GM15510 (cell line): Measurements from ENCODE around the gene BGLAP.
A peak's percentile ranks its signal among the peaks of the same experiment; 100 is the strongest.

Experiments used
- POLR2A ChIP-seq: IDR thresholded peaks from 3 replicates; pipeline ENCODE4 v1.6.1; 2011; ENCODE audit warnings: borderline replicate concordance; ENCODE audit not compliant: insufficient read length; ENCODE audit errors: extremely low read depth

BGLAP gene

DNA sequence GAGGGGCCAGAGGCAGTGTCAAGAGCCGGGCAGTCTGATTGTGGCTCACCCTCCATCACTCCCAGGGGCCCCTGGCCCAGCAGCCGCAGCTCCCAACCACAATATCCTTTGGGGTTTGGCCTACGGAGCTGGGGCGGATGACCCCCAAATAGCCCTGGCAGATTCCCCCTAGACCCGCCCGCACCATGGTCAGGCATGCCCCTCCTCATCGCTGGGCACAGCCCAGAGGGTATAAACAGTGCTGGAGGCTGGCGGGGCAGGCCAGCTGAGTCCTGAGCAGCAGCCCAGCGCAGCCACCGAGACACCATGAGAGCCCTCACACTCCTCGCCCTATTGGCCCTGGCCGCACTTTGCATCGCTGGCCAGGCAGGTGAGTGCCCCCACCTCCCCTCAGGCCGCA is at the start of gene BGLAP:
BGLAP (plus strand) TSS at position 259 of the 400 bp plus-strand sequence; CDS start at position 307, 48 bp downstream.
- TF ChIP-seq POLR2A: no peak

DNA sequence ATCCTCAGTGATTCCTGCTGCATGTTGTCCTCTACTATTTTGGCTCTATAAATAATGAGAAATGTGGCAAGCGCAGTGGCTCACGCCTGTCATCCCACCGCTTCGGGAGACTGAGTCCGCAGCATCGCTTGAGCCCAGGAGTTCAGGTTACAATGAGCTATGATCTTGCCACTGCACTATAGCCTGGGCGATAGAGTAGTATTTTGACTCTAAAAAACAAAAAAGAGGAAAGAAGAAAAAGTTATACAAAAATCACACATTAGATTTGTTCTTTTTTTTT is 48.8 kb upstream of the BGLAP start:
- no peak for TF ChIP-seq POLR2A

DNA sequence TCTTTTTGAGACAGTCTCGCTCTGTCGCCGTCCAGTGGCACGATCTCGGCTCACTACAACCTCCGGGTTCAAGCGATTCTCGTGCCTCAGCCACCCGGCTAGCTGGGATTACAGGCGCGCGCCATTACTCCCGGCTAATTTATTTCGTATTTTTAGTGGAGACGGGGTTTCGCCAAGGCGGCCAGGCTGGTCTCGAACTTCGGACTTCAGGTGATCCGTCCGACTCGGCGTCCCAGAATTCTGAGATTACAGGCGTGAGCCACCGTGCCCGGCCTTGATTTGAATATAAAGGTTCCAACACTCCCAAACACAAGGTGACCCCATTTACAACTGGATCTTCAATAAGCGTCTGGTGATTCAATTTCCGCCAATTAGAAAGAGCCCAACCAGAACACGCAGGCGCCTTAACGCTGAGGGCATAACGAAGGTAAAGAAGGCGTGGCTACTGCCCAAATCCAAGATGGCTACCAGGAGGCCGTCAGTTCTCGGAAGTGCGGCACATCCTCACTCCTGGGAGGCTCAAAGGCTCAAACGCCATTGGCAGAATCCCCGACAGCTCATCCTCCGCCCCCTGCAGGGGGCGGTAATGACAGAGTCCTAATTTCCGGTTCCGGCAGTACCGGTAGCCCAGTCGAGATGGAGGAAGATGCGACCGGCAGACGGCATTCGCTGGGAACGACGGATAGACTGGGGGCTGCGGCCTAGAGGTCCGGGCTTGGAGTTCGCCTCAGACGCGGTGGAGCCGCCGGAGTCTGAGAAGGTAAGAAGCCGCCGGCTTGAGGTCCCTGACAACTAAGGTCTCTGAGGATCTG is 48.3 kb upstream of the BGLAP start, which contains the start of gene SLC25A44:
SLC25A44 (plus strand) TSS at position 617 of the 812 bp plus-strand sequence. CDS start 5,744 bp downstream, outside the sequence.
- TF ChIP-seq POLR2A: peak; percentile 77

DNA sequence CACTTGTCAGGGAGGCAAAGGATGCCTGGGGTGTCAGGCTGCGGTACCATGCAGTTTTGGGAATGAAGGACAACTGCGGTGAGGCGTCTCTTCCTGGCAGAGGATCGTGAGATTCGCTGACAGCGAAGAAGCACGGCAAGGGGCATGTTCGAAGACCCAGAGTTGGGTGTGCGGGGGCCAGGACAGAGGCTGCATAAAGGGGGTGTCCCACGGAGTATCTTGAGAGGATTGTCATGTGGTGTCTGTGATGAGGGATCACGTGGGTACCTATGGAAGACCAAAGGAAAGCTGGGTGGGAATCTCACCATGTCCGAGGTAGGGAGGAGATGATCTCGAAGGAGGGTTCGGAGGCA is 47.7 kb upstream of the BGLAP start:
- TF ChIP-seq POLR2A: no peak

DNA sequence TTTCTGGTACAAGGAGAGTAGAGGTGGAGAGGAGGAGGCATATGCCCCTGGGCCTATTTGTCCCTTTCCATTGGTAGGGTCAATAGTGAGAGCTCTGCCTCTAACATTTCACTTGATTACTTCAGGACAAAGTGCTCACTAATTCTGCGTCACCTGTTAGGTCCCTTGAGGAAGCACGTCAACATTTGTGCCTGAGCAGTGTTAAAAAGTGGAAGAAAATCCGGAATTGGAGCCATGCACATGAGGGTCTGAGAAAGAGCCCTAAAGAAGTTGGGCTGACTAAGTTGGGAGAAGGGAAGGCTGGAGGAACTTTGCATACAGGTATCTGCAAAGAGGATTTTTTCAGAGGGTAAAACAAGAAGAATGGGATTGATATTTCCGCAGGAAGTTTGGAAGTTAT is 46.1 kb upstream of the BGLAP start:
- no peak for TF ChIP-seq POLR2A

DNA sequence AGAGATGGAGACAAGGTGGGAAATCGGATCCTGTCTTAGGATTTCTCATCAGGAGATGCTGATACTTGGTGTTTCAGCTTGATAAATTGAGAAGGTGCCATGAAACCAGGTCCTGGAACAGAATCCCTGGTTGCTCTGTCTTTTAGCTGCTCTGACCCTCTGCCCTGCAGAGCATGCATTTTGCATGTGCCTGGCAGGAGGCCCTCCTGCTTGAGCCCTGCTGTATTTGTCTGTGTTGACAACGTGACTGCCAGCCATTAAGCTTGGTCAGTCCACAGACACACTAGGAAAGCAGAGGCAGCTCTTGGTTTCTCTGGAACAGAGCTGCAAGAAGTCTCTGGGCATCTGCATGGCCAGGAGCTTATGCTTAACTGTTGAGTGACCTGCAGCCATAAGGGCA is 45.5 kb upstream of the BGLAP start:
- no peak for TF ChIP-seq POLR2A

DNA sequence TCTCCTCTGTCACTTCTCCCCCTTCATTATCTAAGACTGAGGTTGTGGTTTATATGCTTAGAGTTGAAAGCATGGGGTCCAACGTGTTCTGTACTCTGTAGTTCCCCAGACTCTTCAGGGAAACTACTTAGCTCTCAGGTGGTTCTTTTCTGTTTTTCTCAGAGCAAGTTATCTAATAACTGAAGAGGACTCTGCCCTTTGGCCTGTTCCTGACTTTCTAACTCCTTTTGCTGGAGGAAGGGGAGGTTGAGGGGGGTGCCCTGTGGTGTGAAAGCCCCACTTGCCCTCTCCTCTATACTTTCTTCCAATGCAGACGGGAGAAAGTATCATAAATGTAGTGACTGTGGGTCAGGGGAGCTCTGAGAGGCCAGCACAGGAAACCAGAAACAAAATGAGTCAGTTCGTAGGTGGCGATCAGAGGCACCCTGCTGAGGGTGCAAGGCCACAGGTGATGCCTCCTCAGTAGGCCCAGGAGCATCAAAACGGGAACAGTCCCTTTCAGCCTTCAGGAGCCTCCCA is 43.1 kb upstream of the BGLAP start:
- no peak for TF ChIP-seq POLR2A

DNA sequence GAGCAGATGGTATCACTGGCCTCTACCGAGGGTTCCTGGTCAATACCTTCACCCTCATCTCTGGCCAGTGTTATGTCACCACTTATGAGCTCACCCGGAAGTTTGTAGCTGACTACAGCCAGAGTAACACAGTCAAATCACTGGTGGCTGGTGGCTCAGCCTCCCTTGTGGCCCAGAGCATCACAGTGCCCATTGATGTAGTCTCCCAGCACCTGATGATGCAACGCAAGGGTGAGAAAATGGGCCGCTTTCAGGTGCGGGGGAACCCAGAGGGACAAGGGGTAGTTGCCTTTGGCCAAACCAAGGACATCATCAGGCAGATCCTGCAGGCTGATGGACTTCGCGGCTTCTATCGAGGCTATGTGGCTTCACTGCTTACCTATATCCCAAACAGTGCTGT is 41.9 kb upstream of the BGLAP start:
- TF ChIP-seq POLR2A: no peak

DNA sequence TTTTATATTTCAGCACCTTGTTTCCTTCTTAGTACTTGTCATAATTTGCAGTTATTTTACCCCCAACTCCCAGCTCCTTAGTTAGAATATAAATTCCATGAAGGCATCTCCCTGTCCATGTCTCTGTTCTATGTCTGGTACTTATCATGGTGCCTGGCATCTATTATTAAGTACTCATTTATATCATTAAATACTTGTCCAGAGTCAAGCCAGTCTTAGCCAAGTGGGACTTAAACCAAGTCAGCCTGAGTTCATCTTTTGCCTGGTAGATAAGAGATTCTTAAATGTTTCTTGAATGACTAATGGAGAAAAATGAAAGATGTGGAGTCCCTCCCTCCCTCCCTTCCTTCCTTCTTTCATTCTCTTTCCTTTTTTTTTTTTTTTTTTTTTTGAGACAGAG is 38.7 kb upstream of the BGLAP start:
- no peak for TF ChIP-seq POLR2A

DNA sequence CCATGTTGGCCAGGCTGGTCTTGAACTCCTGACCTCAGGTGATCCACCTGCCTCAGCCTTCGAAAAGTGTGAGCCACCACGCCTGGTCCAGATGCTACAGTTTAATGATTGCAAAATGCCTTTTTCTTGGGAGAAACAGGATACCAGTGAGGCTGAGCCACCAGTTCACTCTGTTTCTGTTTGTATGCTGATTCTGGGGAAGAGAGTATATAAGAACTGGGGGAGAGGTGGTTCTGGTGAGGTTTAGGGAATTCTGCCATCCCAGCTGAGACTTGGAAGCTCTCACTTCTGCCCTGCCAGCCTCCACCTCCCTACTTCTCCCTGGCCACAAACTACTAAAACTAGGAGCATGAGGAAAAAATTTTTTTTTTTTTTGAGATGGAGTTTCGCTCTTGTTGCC is 37.3 kb upstream of the BGLAP start:
- no peak for TF ChIP-seq POLR2A

DNA sequence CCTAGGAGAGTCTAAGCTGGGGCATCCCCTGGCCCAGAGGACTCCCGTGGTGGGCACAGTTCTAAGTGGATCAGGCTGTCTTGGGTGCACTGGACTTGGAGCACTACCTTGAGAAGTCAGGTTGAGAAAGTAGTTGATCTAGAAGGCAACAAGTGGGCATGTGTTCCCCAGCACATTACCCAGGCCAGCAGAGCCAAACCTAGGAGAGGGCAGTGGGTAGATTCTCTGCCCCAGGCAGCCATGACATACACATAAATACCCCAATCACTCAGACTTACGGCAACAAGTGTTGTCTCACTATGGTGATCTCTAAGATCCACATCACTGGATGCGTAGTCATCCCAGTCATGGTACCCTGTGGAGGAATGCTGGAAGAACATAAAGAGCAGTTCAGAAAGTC is 30.7 kb upstream of the BGLAP start:
- TF ChIP-seq POLR2A: no peak

DNA sequence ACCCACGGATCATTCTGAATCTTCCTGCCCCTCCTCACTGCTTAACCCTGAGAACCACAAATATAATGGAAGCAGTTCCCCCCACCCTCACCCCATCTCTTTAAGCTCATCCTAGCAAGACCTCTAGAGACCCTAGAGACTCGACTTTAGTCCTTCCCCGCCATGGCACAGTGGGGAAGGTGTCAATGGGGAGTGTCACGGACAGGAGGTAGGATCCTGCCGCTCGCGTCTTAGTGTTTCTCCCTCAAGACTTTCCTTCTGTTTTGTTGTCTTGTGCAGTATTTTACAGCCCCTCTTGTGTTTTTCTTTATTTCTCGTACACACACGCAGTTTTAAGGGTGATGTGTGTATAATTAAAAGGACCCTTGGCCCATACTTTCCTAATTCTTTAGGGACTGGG is 29.9 kb upstream of the BGLAP start:
- TF ChIP-seq POLR2A: no peak

DNA sequence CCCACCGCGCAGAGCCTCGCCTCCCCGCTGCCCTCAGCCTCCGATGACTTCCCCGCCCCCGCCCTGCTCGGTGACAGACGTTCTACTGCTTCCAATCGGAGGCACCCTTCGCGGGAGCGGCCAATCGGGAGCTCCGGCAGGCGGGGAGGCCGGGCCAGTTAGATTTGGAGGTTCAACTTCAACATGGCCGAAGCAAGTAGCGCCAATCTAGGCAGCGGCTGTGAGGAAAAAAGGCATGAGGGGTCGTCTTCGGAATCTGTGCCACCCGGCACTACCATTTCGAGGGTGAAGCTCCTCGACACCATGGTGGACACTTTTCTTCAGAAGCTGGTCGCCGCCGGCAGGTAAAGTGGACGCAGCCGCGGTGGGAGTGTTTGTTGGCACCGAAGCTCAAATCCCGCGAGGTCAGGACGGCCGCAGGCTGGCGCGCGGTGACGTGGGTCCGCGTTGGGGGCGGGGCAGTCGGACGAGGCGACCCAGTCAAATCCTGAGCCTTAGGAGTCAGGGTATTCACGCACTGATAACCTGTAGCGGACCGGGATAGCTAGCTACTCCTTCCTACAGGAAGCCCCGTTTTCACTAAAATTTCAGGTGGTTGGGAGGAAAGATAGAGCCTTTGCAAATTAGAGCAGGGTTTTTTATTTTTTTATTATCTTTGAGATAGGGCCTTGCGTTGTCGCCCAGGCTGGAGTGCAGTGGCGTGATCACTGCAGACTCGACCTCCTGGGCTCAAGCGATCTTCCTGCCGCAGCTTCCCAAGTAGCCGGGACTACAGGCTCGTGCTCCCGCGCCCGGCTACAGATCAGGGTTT is 28.9 kb upstream of the BGLAP start, which contains the start of gene PMF1:
PMF1 (plus strand) TSS at position 175 of the 811 bp plus-strand sequence; CDS start at position 184, 9 bp downstream.
- TF ChIP-seq POLR2A: peak; percentile 61

DNA sequence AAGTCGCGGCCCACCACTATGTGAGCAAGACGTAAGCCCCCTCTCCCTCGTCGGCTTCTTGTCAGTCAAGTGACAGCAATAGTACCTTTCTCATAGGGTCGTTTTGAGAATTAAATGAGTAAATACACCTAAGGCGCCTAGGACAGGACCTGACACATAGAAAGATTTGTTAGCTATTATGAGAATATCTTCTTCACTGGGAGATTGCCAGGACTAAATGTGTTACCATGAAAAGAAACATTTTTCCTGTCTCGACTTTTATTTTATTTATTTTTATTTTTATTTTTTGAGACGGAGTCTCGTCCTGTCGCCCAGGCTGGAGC is 28.4 kb upstream of the BGLAP start:
- TF ChIP-seq POLR2A: no peak

DNA sequence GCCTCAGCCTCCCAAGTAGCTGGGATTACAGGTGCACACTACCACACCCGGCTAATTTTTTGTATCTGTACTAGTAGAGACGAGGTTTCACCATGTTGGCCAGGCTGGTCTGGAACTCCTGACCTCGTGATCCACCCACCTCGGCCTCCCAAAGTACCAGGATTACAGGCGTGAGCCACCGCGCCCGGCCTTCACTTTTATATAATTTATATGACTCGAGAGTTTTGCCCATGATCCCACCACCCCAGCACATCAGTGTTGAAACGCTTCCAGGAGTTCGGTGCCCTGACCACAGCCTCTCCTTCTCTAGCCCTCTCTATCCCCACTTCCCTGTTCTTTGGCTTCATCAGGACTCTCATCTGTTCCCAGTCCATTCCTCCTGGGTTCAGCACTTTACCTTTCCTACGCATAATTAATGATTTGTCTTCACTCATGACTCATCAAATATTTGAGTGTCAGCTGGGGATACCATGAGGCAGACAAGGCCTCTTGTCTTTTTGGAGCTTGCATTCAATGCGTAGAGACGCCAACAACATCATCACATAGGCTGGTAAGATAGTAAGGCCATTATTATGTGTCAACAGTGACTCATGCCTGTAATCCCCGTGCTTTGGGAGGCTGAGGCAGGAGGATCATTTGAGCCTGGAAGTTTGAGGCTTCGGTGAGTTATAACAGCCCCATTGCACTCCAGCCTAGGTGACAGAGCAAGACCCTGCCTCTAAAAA is 27.8 kb upstream of the BGLAP start:
- TF ChIP-seq POLR2A: no peak

DNA sequence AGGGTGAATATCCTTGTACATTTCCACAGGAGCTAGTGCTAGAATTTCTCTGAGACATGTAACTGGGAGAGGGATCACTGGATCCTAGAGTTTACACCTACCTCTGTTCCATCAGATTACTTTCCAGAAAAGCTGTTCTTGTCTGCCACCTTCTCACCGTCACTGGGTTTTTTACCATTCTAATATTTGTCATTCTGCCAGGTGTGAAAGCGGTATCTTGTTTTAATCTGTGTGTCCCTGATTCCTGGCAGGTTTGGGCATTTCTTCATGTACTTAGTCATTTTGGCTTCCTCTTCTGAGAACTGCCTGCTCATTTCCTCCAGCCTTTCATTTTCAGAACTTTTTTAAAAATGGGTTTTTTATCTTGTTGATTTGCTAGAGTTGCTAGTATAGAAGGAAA is 24.1 kb upstream of the BGLAP start:
- TF ChIP-seq POLR2A: no peak

DNA sequence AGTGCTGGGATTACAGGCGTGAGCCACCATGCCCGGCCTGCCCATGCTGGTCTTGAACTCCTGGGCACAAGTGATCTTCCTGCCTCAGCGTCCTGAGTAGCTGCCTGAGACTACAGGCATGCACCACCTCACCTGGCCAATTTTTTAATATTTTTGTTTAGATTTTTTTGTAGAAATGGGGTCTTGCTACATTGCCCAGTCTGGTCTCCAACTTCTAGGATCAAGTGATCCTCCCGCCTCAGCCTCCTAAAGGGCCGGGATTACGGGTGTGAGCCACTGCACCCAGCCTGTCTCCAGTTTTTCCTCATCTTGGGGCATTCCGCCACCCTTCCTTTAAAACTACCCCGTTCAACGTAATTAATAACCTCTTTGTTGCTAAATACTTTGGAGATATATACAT is 21.8 kb upstream of the BGLAP start:
- no peak for TF ChIP-seq POLR2A
